GM19467 (cell line): ENCODE data around the gene HOXD4.

Source experiments
- ATAC-seq: cut with Tn5 transposase; IDR thresholded peaks from one replicate; pipeline ENCODE4 v1.9.1; 2021; ENCODE audit warnings: mild to moderate bottlenecking, moderate library complexity; ENCODE audit not compliant: unreplicated experiment

HOXD4 gene

DNA sequence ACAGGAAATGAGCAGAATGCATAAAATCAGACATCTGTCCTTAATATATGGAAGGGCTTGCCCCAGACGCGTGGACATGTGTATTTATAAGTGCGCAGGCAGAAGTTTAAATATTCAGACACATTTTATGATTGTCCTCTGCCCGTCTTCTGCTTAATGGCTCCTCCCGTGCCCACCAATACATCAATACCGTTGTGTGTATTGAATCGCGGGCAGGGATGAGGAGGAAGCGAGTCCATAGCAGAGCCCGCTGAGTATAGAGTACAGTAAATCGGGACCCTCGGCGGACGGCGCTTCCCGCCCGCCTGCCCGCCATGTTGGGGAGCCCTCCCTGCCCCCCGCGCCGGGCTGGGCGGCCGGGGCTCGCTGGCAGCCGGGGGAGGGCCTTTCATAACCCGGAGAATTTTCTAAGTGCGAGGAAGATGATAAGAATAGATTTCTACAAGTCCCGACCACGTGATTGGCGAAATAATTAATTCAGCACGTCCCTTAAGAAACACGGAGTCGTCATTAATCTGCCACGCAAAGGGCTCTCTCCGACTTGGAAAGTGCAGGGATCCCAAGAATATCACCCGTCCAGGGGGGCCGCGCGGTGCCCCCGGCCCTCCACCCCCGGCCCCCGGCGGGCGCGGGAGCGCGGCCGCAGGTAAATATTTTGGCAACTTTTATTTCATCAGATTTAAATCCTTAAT is 5.6 kb downstream of the HOXD4 start, which contains the start of gene HOXD3:
Gene HOXD3 (plus strand): TSS at position 501 of the 692 bp plus-strand sequence. CDS start 11,808 bp downstream, outside the sequence.
- ATAC-seq = no peak

DNA sequence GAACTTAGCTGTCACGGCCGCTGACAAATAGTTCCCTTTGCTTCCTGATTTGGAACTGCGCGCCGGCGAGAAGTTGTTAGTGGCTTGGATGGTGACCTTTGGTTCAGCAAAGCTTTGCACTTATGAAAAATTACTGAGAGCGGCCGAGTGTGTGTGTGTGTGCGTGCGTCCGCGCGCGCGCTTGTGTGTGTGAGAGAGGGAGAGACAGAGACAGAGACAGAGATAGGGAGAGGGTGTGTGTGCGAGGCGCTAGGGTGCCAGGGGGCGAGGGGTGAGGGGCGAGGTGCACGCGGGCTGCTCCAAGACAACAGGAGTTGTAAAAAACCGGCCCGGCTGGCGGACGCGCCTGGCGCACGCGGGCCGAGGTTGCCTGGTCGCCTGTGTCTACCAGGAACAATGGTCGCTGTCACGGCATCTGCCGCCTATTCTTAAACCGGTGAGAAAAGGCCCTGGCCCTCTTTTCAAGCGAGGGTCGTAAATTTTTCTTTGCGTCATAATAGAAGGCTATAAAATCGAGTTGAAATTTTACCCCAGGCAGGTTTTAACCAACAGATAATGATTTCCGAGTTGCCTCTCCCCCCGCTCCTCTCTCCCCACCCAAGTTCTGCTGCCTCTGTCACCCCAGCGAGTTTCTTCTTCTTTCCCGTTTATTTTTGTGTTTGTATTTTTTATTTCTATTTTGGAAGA is 6.3 kb downstream of the HOXD4 start:
- ATAC-seq = no peak

DNA sequence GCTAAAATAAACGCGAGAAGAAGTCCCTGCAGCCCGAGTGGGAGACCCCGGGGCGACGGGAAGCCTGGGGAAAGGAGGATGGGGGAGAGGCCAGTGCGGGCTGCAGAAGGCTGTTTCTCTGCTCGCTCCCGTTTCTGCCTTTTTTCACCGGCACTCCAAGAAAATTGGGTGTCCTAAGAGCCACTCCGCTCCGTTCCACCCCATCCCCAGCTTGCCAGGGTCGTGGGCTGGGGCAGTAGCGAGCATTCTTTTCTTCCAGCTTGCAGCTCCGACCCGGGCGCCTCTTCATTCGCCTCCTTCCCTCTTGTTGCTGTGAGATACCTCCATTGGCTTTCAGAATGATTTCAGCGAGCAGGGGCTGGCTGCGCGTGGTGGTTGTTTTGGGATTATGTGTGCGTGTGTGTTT is 6.8 kb downstream of the HOXD4 start:
- ATAC-seq = no peak

DNA sequence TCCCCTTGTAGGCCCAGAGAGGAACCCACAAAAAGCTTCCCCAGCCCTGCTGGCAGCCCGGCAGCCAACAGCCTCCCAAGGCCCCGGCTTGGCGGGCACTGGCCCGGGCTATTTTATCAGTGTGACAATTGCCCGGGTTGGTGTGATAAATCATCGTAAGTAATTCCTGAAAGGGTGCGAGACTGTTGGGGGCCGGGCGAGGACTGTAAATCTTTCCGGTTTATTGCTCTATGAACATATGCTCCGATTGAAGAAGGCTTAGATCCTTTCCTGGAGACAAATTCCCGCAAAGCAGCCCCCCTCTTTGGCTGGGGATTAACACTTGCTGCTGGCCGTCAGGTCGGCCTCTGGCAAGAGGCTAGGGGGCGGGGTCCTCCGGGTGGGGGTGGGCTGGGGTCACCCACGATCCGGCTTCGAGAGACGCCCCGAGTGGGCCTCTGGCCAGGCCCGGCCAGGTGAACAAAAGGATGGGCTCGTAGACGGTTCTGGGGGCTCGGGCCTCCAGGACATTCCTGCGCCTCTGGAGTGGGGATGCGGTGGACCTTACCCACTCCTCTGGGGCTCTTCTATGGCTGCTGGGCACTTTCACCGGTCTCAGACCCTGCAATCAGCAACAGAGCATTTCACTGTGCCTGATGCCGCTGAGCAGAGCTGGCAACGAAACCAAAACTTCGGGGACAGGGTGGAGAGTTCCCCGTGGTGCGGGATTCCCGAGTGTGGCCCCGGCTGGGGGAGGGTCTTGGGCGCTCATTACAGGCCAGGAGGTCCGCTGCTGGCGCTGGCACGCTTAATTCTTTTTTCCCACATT is 7.7 kb downstream of the HOXD4 start:
- no peak for ATAC-seq

DNA sequence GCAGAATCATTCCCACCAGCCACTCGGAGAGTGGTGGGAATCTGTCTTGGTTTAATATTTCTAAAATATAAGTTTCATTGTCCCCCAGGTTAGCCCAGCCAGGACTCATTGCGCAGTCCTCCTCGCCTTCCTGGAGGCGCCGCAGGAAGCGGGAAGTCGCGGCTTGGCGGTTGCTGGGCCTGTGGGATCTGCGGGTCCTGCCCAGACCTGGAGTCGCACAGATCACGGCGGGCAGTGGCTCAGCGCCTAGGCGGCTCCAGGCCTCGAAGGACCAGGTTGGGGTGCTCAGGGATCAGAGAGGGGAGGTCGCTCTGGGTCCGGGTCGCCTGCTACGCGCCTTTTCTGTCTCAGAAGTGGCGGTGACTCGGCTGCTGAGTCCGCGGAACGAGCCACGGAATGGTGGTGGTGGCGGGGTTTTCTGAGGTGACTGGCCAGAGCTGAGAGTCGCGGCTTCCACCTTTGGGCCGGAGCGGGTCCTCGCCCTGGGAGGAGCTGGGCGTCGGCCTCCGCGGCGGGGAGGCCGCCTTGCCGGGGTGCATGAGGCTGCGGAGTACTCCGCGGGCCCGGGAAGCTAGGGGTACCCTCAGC is 8.4 kb downstream of the HOXD4 start:
- no peak for ATAC-seq

DNA sequence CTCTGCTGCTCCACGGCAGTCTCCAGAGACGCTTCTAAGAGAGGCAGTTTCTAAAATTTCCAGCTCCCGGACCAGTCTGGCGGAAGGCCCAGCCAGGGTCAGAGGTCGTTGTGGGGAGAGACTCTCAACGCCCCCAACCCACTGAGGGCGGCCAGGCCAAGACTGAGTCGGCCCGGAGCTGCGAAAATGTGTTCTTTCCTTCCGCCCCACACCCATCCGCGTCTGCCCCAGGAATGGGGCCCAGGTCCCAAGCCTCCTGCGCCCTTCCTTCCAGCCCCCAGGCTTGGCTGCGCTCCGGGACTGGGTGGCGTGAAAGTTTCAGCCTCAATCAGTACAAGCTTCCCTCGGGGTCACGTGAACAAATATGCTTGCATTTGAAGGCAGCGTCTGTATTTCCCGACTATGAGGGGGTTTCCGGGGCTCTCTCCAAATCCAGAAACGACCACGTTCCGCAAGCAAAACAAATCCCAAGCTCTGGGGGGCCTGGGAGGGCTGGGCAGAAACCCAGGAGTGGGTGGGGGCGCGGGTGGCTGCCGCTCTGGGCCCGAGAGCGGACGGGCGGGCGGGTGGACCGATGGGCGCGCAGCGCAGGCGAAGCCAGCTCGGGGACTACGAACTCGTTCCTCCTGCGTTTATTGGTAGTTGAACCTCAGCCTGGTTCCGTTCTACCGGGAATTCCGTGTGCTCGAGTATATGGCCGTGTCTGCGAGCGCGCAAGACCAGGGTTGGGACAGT is 9.1 kb downstream of the HOXD4 start:
- ATAC-seq = no peak

DNA sequence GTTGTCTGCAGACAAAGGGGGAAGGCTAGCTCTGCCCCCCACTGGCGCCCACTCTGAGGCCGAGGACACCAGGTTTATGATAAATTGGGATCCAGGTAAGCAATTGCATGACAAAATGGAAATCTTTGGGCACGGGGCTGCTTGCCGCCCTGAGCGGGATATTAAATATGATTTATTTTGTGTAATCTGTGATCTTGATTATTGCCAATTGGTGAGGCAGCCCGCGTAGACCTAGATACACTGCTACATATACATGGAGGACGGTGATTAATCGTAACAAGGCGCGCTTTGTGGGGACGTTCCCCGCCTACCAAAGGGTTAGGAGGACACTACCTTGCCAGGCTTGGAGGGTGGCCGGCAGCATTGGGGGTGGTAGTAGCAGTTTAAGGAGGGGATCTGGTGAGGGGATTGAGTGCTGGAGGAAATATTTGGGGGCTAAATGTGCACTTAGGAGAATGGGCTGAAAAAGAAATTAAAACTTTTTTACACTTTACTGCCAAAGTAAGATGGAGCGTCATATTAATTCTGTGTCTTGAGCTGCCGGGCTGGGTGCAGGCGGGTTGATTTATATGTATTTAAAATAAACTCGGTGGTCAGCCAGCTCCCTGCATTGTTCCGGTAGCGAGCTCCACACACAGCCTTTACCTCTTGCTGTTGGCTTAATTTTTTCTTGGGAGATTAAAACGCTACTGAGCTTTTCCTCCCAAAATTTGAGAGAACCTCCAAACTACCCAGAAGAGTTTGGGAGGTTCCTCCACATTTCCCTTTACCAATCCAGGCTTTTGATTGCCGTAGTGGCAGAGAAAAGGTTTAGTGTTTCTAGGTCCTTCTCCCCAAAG is 9.9 kb downstream of the HOXD4 start:
- ATAC-seq = no peak

DNA sequence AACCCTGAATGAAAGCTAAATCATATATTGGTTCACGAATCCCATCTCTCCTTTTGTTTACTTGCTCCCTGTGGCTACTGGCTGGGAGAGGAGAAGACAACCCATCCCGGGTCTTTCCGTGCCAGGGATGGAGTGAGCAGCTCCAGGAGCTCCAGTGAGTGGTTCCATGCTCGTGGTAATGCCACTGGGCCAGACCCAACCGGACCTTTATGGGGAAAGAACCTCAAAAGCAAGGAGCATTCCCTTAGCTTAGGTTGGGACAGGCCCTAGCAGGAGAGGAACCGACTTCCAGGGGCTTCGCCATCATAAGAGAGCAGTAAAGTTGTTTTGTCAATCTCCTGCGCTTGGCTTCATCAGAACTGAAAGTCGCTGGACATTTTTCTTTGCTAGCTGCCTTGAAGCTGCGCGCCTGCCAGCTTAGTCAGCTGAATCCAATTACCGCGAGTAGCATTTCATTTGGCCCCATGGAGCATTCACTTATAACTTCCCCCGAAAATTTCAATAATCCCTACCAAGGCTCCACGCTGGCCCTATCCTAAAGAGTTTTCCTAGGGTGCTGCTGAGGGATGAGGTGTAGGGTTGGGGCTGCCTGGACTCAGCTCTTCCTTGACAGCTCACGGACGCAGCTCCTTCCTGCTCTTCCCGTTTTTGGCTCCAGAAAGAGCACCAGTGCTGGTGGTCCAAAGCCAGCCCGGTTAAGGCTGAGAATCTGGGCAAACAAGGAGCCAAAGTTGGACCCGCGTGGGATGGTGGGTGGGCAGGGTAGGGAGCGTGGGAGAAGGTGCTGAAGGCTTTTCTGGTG is 10.7 kb downstream of the HOXD4 start:
- no peak for ATAC-seq

DNA sequence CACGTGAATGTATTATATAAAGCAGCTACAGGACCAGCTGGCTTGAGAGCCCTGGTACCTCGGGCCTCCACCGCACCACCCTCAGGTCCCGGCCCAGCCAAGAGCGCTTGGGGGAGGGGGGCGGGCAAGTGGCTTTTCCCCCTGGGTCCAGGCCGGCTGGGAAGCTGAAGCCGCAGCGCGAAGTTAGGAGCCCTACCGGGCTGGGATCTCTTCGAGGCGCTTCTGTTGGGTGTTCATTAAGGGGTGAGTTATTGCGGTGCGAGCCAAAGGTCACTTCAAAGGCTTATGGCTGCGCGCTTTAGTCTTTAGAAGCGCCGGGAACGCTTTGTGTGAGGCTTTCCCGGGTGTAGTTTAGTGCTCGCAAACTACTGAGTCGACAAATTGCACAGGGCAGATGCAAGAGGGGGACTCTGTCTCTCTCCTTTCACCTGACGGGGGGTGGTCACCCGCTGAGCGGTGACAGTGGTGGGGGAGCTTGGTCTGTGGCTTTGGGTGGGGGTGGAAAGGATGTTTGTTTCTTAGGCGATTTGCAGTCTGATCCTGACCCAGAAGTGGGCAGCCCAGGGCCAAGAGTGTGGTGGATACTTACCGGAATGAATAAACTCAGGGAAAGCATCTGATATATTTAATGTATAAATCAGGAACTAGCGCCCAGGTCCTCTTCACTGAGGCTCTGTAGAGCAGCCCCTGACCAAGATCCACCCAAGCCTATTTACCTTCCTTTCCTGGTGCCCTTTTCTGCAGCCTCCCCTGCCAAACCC is 11.7 kb downstream of the HOXD4 start:
- no peak for ATAC-seq

DNA sequence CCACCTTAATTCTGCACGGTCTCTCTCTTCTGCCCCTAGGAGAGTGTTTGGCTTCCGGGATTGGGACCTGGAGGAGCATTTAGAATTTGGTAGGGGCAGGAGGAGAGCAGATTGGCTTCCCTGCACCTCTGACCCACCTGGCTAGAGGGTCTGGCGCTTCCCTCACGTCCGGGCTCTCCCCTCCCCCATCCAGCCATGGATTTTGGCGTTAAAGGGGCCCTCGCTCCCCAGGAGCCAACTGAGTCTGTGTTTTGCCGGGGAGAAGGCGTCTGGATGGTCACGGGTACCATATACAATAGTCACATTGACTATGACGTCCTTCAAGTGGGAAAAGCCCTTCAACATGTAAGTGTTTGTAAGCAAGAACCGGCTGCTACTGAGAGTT is 12.3 kb downstream of the HOXD4 start:
- ATAC-seq = no peak

DNA sequence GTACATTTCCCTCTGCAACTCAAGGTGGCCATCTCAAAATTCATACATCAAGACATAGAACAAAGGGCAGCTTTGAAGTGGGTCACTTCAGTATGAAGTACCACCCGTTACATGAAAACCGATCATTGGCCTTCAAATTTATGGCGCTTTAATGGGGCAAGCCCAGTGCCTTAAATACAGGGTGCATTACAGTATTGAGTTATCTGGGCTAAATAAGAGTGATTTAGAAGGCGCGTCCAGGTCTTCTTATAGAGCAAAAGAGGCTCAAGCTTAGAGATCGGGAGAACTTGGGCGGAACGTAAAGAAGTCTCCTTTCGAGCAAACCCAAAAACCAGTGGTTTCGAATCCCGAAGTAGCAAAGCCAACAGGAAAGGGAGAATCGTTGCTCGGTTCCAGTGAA is 12.9 kb downstream of the HOXD4 start:
- no peak for ATAC-seq

DNA sequence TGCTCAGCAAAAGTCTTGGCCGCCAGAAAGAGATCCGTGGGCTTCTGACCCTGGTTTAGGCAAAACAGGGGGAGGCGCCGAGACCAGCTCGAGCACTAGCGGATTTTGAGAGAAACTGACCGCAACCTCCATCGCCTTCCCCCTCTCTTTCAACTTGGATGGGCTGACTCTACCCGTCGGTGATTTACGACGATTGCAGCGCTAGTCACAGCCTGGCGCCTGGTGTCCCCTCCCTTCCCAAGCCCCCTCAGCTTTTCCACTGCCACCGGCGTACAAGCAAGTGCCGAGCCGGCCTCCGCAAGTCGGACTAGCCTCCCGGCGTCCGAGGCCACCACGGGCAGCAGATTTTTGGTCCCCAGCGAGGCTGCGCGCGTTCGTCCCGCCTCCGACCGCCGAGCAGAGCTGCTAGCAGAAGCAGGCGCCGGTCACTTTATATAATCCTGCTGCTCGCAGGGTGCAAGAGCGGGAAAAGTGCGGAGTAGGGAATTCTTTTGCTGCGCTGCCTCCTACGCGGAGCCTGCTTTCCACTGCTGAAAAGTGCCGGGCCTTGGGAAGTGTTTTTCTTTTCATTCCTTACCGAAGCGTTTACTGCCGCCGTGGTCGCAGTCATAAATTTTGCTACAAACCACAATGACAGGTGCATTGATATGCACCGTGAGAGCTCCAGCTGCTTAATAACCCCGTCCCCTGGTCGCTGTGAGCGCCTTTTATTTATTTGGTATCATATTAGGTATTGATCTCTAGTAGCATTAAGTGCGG is 13.4 kb downstream of the HOXD4 start:
- ATAC-seq = no peak

DNA sequence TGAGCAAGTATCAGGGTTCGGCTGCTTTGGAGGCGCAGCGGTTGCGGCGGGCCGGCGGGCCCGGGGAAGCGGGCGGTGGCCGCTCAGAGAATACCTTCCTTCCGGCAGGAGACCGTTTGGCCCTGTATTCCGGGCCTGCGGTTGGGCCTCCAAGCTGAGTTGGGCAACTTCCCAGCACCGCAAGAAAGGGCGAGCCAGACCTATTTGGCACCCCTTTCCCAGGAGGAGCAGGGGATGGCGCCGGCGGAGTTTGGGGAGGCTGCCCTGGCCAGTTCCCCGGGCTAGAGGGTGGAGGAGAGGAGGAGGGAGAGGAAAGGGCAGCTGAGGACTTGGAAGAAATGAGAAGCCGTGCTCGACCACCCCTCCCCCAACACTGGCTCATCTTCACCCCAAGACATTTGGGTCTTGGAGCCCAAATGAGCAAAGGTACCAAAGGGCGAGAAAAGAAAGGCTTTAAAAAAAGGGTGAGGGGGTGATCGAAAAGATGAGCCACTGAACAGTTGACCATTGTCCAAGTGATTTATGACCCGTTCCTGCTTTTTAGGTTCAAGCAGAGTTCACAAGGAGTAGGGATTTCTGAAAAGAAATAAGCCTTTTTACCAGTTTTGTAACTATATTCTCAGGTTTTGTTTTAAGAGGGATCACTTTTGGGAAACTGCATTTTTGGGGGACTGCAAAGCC is 14.2 kb downstream of the HOXD4 start:
- no peak for ATAC-seq

DNA sequence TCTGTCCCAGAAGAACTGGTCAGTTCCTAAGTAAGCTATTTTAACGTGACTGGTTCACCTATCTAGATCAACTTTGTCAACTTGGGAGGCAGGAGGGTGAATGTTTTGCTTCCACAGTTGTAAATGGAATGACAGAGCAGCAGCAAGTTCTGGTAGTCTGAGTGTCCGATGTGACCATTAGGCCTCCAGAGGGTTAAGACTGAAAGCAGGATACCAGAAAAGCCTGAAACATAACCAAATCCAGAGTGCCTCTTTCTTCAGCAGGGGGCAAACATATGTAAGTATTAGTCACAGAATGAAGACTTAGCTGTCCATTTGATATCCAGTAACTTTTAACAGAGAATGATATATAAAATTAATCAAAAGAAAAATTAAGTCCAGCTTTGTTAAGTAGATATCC is 14.9 kb downstream of the HOXD4 start:
- ATAC-seq = no peak

DNA sequence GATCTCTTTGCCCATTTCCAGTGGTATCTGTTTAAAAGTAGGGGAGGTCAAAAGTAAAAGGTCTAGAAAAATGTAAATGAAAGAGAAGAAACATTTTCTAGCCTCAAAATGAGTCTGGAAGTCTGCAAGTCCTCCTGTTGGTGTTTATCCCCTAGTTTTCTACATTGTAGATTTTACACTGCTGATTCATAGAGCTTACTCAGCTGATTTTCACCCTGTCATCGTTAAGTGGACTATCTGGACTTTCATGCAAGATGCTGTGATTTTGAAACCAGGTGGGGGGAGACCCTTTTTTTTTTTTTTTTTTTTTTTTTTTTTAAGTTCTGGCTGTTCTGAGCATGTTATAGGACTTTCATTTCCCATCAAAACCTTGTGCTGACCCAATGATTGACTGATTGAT is 16.0 kb downstream of the HOXD4 start:
- ATAC-seq = no peak

DNA sequence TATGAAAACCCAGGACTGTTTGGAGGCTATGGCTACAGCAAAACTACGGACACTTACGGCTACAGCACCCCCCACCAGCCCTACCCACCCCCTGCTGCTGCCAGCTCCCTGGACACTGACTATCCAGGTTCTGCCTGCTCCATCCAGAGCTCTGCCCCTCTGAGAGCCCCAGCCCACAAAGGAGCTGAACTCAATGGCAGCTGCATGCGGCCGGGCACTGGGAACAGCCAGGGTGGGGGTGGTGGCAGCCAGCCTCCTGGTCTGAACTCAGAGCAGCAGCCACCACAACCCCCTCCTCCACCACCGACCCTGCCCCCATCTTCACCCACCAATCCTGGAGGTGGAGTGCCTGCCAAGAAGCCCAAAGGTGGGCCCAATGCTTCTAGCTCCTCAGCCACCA is 17.8 kb downstream of the HOXD4 start:
- no peak for ATAC-seq

DNA sequence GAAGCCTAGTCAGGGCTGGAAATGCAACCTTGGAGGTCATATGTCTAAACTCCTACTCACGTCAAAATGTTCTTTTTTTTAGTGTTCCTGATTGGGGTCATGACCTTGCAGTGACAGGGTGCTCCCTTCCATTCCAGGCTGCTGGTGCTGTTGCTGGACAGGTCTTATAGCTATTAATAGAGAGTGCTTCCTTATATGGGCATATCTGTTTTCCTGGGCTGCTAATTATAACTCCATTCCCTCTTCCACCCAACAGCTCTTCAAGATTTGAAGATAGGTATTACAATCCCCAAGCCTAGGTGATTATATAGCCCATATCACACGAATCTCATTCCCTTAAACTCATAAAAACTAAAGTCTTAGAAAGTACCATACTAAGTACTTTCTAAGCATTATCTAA is 18.4 kb downstream of the HOXD4 start:
- ATAC-seq = no peak
